Left lung (tissue), 10 donors: ENCODE data around the gene TFAP2E. TPM values are rescaled to one million over a fixed set of nuclear protein-coding genes. Genes with fewer than 3 reads are reported as not detected.
A peak's percentile ranks its signal among the peaks of the same experiment; 100 is the strongest.

Experiments used
- ATAC-seq: fragments of 200-7000 bp; cut with Tn5 transposase; one replicate; pipeline ENCODE4 v1.9.1; 2020; ENCODE audit warnings: moderate library complexity
- DNase-seq, 4 donors: peaks; one replicate each; pipeline ENCODE4 v3.0.0-alpha.2; 2013 to 2020
- H3K27ac ChIP-seq, 2 donors: fragments of 200-600 bp; sonication (generic) in 1 of 2; one replicate each; pipeline versions ENCODE4 v1.5.0 to v1.8.0; 2020 to 2021
- H3K27me3 ChIP-seq, 2 donors: fragments of 200-600 bp; sonication (generic) in 1 of 2; one replicate each; pipeline versions ENCODE4 v1.5.0 to v1.8.0; 2020 to 2021
- H3K36me3 ChIP-seq, 2 donors: fragments of 200-600 bp; sonication (generic) in 1 of 2; one replicate each; pipeline versions ENCODE4 v1.5.0 to v1.8.0; 2020 to 2021
- H3K4me1 ChIP-seq, 2 donors: fragments of 200-600 bp; one replicate each; pipeline ENCODE4 v1.8.0; 2021
- H3K4me3 ChIP-seq, 2 donors: fragments of 200-600 bp; sonication (generic) in 1 of 2; one replicate each; pipeline versions ENCODE4 v1.5.0 to v1.8.0; 2020 to 2021; ENCODE audit warnings: mild to moderate bottlenecking in 1 of 2
- H3K9me3 ChIP-seq, 2 donors: fragments of 200-600 bp; sonication (generic) in 1 of 2; one replicate each; pipeline versions ENCODE4 v1.5.0 to v1.8.0; 2020 to 2021
- intact Hi-C, 2 donors: fragments of 100-400 bp; cut with DNase I; formaldehyde crosslinking; loops; one replicate each; pipeline versions ENCODE4 v1.11.2 to v1.14.2; 2022
- polyA plus RNA-seq, 6 donors: library from polyadenylated mRNA; unstranded; fragments of 120-200 nt; gene quantifications; one replicate each; pipeline ENCODE4 v1.2.1, GENCODE V29; 2013; ENCODE audit not compliant: insufficient read length in 6 of 6
- total RNA-seq, 2 donors: library from RNA; stranded (reverse); fragmentation: NEBNext Ultra II Directional; extraction: Animal tissue kit (Norgen Biotek cat#: 25700); gene quantifications; one replicate each; pipeline ENCODE4 v1.2.1, GENCODE V29; 2021
- TF ChIP-seq, protein P1 (sequence below), 2 donors: fragments of 200-600 bp; sonication (generic) in 1 of 2; IDR thresholded peaks; one replicate each; pipeline versions ENCODE4 v1.5.0 to v1.8.0; 2021; ENCODE audit warnings: antibody characterized with exemption in 2 of 2
- donor health status: DM: no; HTN: yes; CAD: no.
- donor health status: DM: no; HTN: no; CAD: no.

Gene TFAP2E
- total and polyA plus RNA-seq, 8 donors, result 1.3 to 7.4 (median 3.5) TPM

DNA sequence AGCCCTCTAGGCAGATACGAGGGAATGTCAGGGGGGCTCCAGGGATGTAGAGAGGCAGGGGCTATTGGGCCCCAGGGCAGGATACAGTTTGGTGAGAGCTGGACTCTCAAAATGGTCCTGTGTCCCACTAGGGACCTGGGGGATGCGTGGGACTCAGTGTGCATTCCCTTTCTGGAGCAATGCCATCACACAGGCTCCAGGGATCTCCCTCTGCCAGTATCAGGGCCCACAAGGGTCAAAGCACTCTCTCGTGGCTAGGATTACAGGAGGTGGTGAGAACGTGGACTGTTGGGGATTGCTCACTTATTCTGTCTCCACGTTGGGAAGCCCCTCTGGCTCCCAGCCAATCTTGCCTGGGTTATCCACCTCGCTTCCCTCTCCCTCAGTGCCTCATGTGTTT is 41.7 kb upstream of the TFAP2E start:
- Histone ChIP-seq H3K4me1 (peaks cover 7 to 8% of the 10 kb centered on the region in 2 donors), H3K4me3 (no peak overlapping the region), H3K9me3 (peaks cover 0 to 5% of the 10 kb centered on the region in 2 donors), H3K36me3 (peaks cover 0 to 17% of the 10 kb centered on the region in 2 donors), H3K27ac (no peak overlapping the region), H3K27me3 (no peaks in the 10 kb centered on the region)
- ATAC-seq (no peak), DNase-seq (no peak)
- TF ChIP-seq, protein P1, sequence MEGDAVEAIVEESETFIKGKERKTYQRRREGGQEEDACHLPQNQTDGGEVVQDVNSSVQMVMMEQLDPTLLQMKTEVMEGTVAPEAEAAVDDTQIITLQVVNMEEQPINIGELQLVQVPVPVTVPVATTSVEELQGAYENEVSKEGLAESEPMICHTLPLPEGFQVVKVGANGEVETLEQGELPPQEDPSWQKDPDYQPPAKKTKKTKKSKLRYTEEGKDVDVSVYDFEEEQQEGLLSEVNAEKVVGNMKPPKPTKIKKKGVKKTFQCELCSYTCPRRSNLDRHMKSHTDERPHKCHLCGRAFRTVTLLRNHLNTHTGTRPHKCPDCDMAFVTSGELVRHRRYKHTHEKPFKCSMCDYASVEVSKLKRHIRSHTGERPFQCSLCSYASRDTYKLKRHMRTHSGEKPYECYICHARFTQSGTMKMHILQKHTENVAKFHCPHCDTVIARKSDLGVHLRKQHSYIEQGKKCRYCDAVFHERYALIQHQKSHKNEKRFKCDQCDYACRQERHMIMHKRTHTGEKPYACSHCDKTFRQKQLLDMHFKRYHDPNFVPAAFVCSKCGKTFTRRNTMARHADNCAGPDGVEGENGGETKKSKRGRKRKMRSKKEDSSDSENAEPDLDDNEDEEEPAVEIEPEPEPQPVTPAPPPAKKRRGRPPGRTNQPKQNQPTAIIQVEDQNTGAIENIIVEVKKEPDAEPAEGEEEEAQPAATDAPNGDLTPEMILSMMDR (IDR thresholded peaks at IDR 0.05), result no peak
- intact Hi-C loops, result no loop called here

DNA sequence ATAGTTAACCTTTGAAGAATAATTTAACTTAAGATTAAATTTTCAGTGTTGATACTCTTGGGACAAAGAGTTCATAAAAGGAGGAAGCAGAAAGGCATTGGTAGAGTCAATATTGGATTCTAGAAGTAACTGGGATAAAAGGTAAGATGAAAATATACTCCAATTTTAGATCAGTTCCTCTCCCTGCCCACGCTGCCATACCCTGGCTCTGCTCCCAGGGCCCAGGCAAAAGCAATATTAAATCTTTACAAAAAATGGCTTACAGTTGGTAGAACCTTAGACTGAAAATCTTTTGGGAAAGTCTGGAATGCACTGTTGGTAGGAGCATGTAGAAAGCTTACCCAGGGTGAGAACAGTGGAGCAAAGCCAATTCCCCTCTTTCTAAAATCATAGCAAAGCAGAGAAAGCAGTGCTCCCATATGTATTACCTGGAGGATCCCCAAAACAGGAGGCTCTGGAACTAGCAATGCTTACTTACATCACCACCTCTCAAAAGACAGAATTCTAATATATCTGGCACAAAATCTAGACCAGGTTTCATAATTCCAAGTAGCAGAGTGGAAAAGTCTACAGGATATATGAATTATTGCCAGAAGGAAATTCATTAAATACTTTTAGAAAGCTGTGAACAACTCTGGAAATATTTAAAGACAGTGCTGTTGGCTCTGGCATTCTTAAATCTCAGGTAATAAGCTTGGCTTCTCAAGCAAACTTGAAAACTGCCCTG is 40.5 kb upstream of the TFAP2E start:
- Histone ChIP-seq H3K27ac (no peak overlapping the region), H3K36me3 (peaks cover 0 to 17% of the 10 kb centered on the region in 2 donors), H3K9me3 (peaks cover 0 to 5% of the 10 kb centered on the region in 2 donors), H3K27me3 (no peaks in the 10 kb centered on the region), H3K4me1 (peaks cover 8 to 15% of the 10 kb centered on the region in 2 donors), H3K4me3 (no peak overlapping the region)
- intact Hi-C loops, result no loop called here
- TF ChIP-seq, protein P1 (IDR thresholded peaks at IDR 0.05), result no peak
- DNase-seq, result no peak
- peak; percentile 62 for ATAC-seq

DNA sequence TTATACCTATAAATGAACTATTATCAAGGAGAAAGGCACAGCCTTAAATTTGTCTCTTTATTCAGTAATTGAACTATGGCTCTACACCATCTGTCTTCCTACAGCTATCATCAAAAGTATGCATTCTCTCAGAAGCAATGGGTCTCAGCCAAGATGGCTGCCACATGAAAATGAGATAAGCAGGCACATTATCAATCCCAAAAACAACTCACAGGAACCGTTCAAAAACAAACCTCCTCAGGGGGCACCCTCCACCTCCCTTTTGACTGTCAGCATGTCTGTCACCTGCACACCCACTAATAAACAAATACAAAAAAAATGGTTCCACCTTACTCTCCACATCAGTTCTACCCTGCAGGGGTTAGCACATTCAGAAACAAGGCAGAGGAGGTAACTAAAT is 39.5 kb upstream of the TFAP2E start:
- intact Hi-C loops, result no loop called here
- TF ChIP-seq, protein P1 (IDR thresholded peaks at IDR 0.05), result no peak
- H3K27me3 ChIP-seq, result no peaks in the 10 kb centered on the region
- H3K4me1 ChIP-seq, result peaks cover 8 to 19% of the 10 kb centered on the region in 2 donors
- no peak for DNase-seq
- H3K27ac ChIP-seq, result no peak overlapping the region
- H3K4me3 ChIP-seq, result no peak overlapping the region
- ATAC-seq, result no peak
- peaks cover 0 to 17% of the 10 kb centered on the region in 2 donors for H3K36me3 ChIP-seq
- H3K9me3 ChIP-seq, result peaks cover 0 to 5% of the 10 kb centered on the region in 2 donors

DNA sequence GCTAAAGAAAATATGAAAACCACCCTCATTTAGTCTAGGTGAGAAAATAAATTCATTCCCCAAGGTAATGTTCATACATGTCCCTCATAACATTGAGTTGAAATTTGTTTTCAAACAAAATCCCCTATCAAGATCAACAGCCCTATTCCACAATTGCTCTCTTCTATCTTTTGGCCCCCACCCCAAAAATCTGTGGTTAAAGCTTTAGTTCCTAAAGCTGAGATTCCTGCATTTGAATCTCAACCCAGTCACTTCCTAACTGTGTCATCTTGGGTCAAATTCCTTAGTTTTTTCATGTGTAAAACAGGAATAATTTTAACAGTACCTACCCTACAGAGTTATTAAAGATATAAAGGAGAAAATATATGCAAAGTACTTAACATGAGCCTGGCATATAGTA is 37.9 kb upstream of the TFAP2E start:
- Histone ChIP-seq H3K4me3 (no peak overlapping the region), H3K9me3 (peaks cover 0 to 4% of the 10 kb centered on the region in 2 donors), H3K4me1 (peaks cover 23 to 35% of the 10 kb centered on the region in 2 donors), H3K36me3 (peaks cover 0 to 13% of the 10 kb centered on the region in 2 donors), H3K27me3 (no peaks in the 10 kb centered on the region), H3K27ac (no peak overlapping the region)
- TF ChIP-seq, protein P1 (IDR thresholded peaks at IDR 0.05), result no peak
- intact Hi-C loops, result no loop called here
- ATAC-seq, result no peak
- no peak for DNase-seq

DNA sequence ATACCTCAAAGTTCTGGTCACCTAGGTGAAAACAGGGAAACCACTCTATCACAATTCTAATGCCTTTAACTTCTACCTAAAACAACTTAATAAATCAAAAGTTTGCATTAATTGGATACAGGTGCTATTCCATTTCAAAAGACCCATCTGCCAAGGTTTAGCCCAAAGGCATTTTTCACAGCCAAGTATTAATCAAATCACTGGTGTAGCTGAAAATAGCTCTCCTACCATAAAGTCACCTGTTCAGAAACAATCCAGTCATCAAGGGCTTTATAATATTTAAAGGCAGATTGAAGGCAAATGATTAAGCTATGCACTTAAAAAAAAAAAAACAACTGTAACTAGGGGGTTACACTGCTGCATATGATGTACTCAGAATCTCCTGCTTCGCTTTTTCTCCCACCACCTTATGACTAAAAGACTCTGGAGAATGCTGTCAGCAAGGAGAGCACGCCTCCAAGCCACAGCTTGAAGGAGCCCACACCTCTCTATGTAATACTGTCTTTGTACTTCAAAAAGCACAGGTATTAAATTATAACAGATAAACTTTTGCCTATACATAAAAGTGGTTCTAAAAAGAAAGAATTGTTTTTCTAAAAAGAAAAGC is 36.5 kb upstream of the TFAP2E start:
- Histone ChIP-seq H3K4me1 (peaks cover 24 to 48% of the 10 kb centered on the region in 2 donors), H3K27me3 (no peaks in the 10 kb centered on the region), H3K27ac (no peak overlapping the region), H3K4me3 (no peak overlapping the region), H3K9me3 (no peaks in the 10 kb centered on the region), H3K36me3 (no peaks in the 10 kb centered on the region)
- no peak for DNase-seq
- ATAC-seq, result no peak
- TF ChIP-seq, protein P1 (IDR thresholded peaks at IDR 0.05), result no peak
- intact Hi-C loops, result no loop called here
